H1 (cell line): ENCODE results near the gene FAIM2. TPM values are rescaled to one million over a fixed set of nuclear protein-coding genes. Genes with fewer than 3 reads are reported as not detected.

Source experiments
- CTCF ChIA-PET: fragments of 300-600 bp; sonication (Branson Sonifier 250); formaldehyde crosslinking; loops from one replicate; lab custom pipeline; 2021; ENCODE audit not compliant: partially characterized antibody; lab: Charles Lee
- POLR2A ChIA-PET: fragments of 300-600 bp; sonication (Branson Sonifier 250); formaldehyde crosslinking; loops from one replicate; lab custom pipeline; 2021; ENCODE audit warnings: inconsistent platforms; ENCODE audit not compliant: partially characterized antibody; lab: Charles Lee
- DNase-seq, 2 experiments: peaks; one replicate each; pipeline versions ENCODE4 v3.0.0 to v3.0.0-alpha.2; 2010 to 2022; ENCODE audit warnings: low spot score in 2 of 2, low read depth in 1 of 2, mixed read lengths in 1 of 2
- FAIRE-seq: peaks from 2 replicates; lab custom pipeline; 2011; peaks lifted over from hg19 to GRCh38; lab: Jason Lieb, UNC
- H2AFZ ChIP-seq: 2 replicates; pipeline ENCODE4 v1.8.1; 2012; ENCODE audit warnings: low read length, inconsistent platforms
- H2AK5ac ChIP-seq: 2 replicates; pipeline ENCODE4 v1.6.1; 2013; ENCODE audit warnings: low read depth, low read length
- H2BK120ac ChIP-seq: replicated peaks from 2 replicates; pipeline ENCODE3; 2013; ENCODE audit warnings: low read depth, low read length, inconsistent platforms
- H2BK12ac ChIP-seq: 2 replicates; pipeline ENCODE4 v1.6.1; 2013; ENCODE audit warnings: low read depth, low read length
- H2BK15ac ChIP-seq: 2 replicates; pipeline ENCODE4 v1.6.1; 2013; ENCODE audit warnings: low read length
- H2BK20ac ChIP-seq: 2 replicates; pipeline ENCODE4 v1.6.1; 2013; ENCODE audit warnings: low read length
- H2BK5ac ChIP-seq: 2 replicates; pipeline ENCODE4 v1.6.1; 2013; ENCODE audit warnings: low read depth, low read length
- H3K14ac ChIP-seq: 2 replicates; pipeline ENCODE4 v1.6.1; 2013; ENCODE audit warnings: inconsistent platforms; ENCODE audit not compliant: insufficient read length
- H3K18ac ChIP-seq: 2 replicates; pipeline ENCODE4 v1.6.1; 2013; ENCODE audit warnings: low read length; ENCODE audit errors: extremely low read depth
- H3K23ac ChIP-seq: 2 replicates; pipeline ENCODE4 v1.6.1; 2013; ENCODE audit warnings: inconsistent platforms; ENCODE audit not compliant: insufficient read length
- H3K23me2 ChIP-seq: 2 replicates; pipeline ENCODE4 v1.6.1; 2013; ENCODE audit warnings: low read depth, low read length
- H3K27ac ChIP-seq: 2 replicates; pipeline ENCODE4 v1.6.1; 2011; ENCODE audit warnings: low read depth, low read length, inconsistent platforms
- H3K27me3 ChIP-seq, 4 experiments: replicated peaks in 1 of 4; 1 replicate in 1 of 4; 2 replicates in 3 of 4; pipeline versions ENCODE4 v1.6.1 to v1.8.1; 2011 to 2013; ENCODE audit warnings: low read length in 3 of 4, mild to moderate bottlenecking in 3 of 4, inconsistent platforms in 2 of 4, mixed read lengths in 2 of 4, moderate library complexity in 1 of 4; ENCODE audit not compliant: control insufficient read depth in 3 of 4, insufficient read depth in 3 of 4; ENCODE audit errors: extremely low read depth in 1 of 4
- H3K36me3 ChIP-seq, 4 experiments: 2 replicates each; pipeline versions ENCODE4 v1.6.1 to v1.8.1; 2011 to 2013; ENCODE audit warnings: mild to moderate bottlenecking in 4 of 4, low read length in 3 of 4, moderate library complexity in 2 of 4, control low read depth in 1 of 4, inconsistent platforms in 1 of 4; ENCODE audit not compliant: insufficient read depth in 4 of 4, control insufficient read depth in 2 of 4
- H3K4ac ChIP-seq: replicated peaks from 2 replicates; pipeline ENCODE3; 2013; ENCODE audit warnings: low read length, low read depth, mixed read lengths, inconsistent platforms; ENCODE audit not compliant: insufficient read length
- H3K4me1 ChIP-seq, 4 experiments: replicated peaks in 1 of 4; 1 replicate in 1 of 4; 2 replicates in 3 of 4; pipeline versions ENCODE4 v1.6.1 to v1.8.1; 2011 to 2013; ENCODE audit warnings: low read length in 3 of 4, inconsistent platforms in 2 of 4, mixed read lengths in 1 of 4; ENCODE audit not compliant: insufficient read depth in 4 of 4, control insufficient read depth in 3 of 4
- H3K4me2 ChIP-seq, 2 experiments: 2 replicates each; pipeline versions ENCODE4 v1.6.1 to v1.8.1; 2011 to 2013; ENCODE audit warnings: low read depth in 2 of 2, low read length in 2 of 2, control low read depth in 1 of 2, inconsistent platforms in 1 of 2, mild to moderate bottlenecking in 1 of 2; ENCODE audit not compliant: insufficient read depth in 1 of 2
- H3K4me3 ChIP-seq, 4 experiments: fragments of 200-600, 300-600 bp in 1 of 4; sonication (generic), shearing (Covaris generic), sonication (Bioruptor Twin) in 1 of 4; 2 replicates each; pipeline versions ENCODE4 v1.5.1 to v1.8.1; 2011 to 2016; ENCODE audit warnings: low read length in 4 of 4, low read depth in 3 of 4, control low read depth in 2 of 4, inconsistent platforms in 2 of 4, mild to moderate bottlenecking in 2 of 4, mixed read lengths in 1 of 4, moderate library complexity in 1 of 4; ENCODE audit not compliant: insufficient read depth in 2 of 4; ENCODE audit errors: extremely low read depth in 1 of 4
- H3K56ac ChIP-seq: replicated peaks from 2 replicates; pipeline ENCODE3; 2013; ENCODE audit warnings: low read depth, mild to moderate bottlenecking, mixed read lengths, low read length, inconsistent platforms; ENCODE audit not compliant: insufficient read length
- H3K79me1 ChIP-seq: 2 replicates; pipeline ENCODE4 v1.6.1; 2013; ENCODE audit warnings: low read depth, low read length, control low read depth
- H3K79me2 ChIP-seq, 2 experiments: 2 replicates each; pipeline versions ENCODE4 v1.6.1 to v1.8.1; 2012 to 2013; ENCODE audit warnings: low read length in 2 of 2, mild to moderate bottlenecking in 2 of 2, inconsistent platforms in 1 of 2; ENCODE audit not compliant: insufficient read depth in 2 of 2, control insufficient read depth in 1 of 2
- H3K9ac ChIP-seq, 4 experiments: replicated peaks in 1 of 4; 1 replicate in 1 of 4; 2 replicates in 3 of 4; pipeline versions ENCODE4 v1.6.1 to v1.8.1; 2011 to 2013; ENCODE audit warnings: low read depth in 3 of 4, low read length in 3 of 4, control low read depth in 2 of 4, mild to moderate bottlenecking in 2 of 4, moderate library complexity in 2 of 4, inconsistent platforms in 1 of 4; ENCODE audit errors: extremely low read depth in 1 of 4
- H3K9me3 ChIP-seq, 2 experiments: 2 replicates each; pipeline versions ENCODE4 v1.6.1 to v1.8.1; 2012 to 2013; ENCODE audit warnings: mild to moderate bottlenecking in 2 of 2, moderate library complexity in 2 of 2, control low read depth in 1 of 2, inconsistent platforms in 1 of 2, low read depth in 1 of 2, low read length in 1 of 2, mixed read lengths in 1 of 2; ENCODE audit not compliant: insufficient read depth in 2 of 2
- H4K20me1 ChIP-seq, 2 experiments: replicated peaks in 1 of 2; 2 replicates each; pipeline versions ENCODE3 to v1.8.1; 2011 to 2013; ENCODE audit warnings: inconsistent platforms in 2 of 2, low read length in 2 of 2, mild to moderate bottlenecking in 1 of 2; ENCODE audit not compliant: insufficient read depth in 2 of 2, control insufficient read depth in 1 of 2
- H4K5ac ChIP-seq: 2 replicates; pipeline ENCODE4 v1.6.1; 2013; ENCODE audit warnings: low read length, low read depth, mixed read lengths, inconsistent platforms; ENCODE audit not compliant: insufficient read length
- H4K8ac ChIP-seq: 2 replicates; pipeline ENCODE4 v1.8.0; 2013; ENCODE audit warnings: mild to moderate bottlenecking, moderate library complexity, low read length, inconsistent platforms; ENCODE audit not compliant: insufficient read depth; ENCODE audit errors: extremely low read depth
- H4K91ac ChIP-seq: replicated peaks from 2 replicates; pipeline ENCODE3; 2013; ENCODE audit warnings: low read length, mixed read lengths, inconsistent platforms; ENCODE audit not compliant: insufficient read length
- BACH1 ChIP-seq: IDR thresholded peaks from 2 replicates; pipeline ENCODE4 v1.6.1; 2012; ENCODE audit warnings: low read length, improper control_type of control experiment
- BCL11A ChIP-seq, 2 experiments: IDR thresholded peaks; one replicate each; pipeline ENCODE4 v1.6.1; 2011; ENCODE audit warnings: low read depth in 2 of 2, low read length in 2 of 2, mild to moderate bottlenecking in 2 of 2
- EGR1 ChIP-seq: IDR thresholded peaks from 2 replicates; pipeline ENCODE4 v1.6.1; 2011; ENCODE audit warnings: low read depth, low read length, borderline replicate concordance
- GTF2F1 ChIP-seq: IDR thresholded peaks from 2 replicates; pipeline ENCODE4 v1.6.1; 2012; ENCODE audit warnings: low read depth, low read length, improper control_type of control experiment, borderline replicate concordance
- RFX5 ChIP-seq: IDR thresholded peaks from 2 replicates; pipeline ENCODE4 v1.6.1; 2011; ENCODE audit warnings: low read depth, low read length, improper control_type of control experiment, borderline replicate concordance
- TCF12 ChIP-seq: IDR thresholded peaks from 2 replicates; pipeline ENCODE4 v1.6.1; 2011; ENCODE audit warnings: low read depth, mild to moderate bottlenecking, low read length
- WGBS, 2 experiments: shearing (Covaris generic) in 1 of 2; methylation state at CpG; one replicate each; pipeline versions ENCODE4 v1.1.6 to v1.1.7; 2013 to 2015; ENCODE audit warnings: low lambda C conversion rate in 2 of 2, mixed read lengths in 2 of 2, inconsistent platforms in 1 of 2, low coverage in 1 of 2, missing lambda C conversion rate in 1 of 2; ENCODE audit not compliant: insufficient replicate concordance in 2 of 2, insufficient coverage in 1 of 2, insufficient read length in 1 of 2; ENCODE audit errors: extremely low coverage in 1 of 2, missing lambda C conversion rate in 1 of 2; 5-methylcytosine and 5-hydroxymethylcytosine counted together
- polyA plus RNA-seq, 7 experiments: library from polyadenylated mRNA; depleted of rRNA in 3 of 7; stranded (reverse) in 5 of 7; unstranded in 2 of 7; fragments of >200 nt in 5 of 7; fragments of 200-250 nt in 2 of 7; gene quantifications; 1 replicate in 5 of 7; 2 replicates in 1 of 7; 4 replicates in 1 of 7; pipeline versions ENCODE4 v1.2.1 to v1.2.3, GENCODE V29; 2011 to 2013; ENCODE audit warnings: missing spikeins in 2 of 7, mixed read lengths in 2 of 7
- total RNA-seq: library from RNA; stranded (reverse); fragmentation: NEBNext Ultra II Directional; extraction: Animal tissue kit (Norgen Biotek cat#: 25700); gene quantifications from 2 replicates; pipeline ENCODE4 v1.2.1, GENCODE V29; 2021

Gene FAIM2
- total and polyA plus RNA-seq, 2 of the 8 experiments (the other 6 are each of a cell fraction or from before 2014, with no cell fraction given) = 0.89 to 1.3 TPM

- H2BK120ac ChIP-seq = no peak overlapping the region
- H2BK5ac ChIP-seq = no peak overlapping the region
- no peak overlapping the region for H3K9ac ChIP-seq
- H2AFZ ChIP-seq = no peak overlapping the region
- no peak overlapping the region for H4K5ac ChIP-seq
- H4K20me1 ChIP-seq = no peaks in the 10 kb centered on the region
- peaks cover 0 to 2% (median 0%) of the 10 kb centered on the region in 4 experiments; a peak in 1 of 7 replicates for H3K27me3 ChIP-seq
- no peaks in the 10 kb centered on the region for H3K36me3 ChIP-seq
- no peak overlapping the region for H3K4me2 ChIP-seq
- POLR2A ChIA-PET = no interaction called here
- H3K27ac ChIP-seq = no peak overlapping the region
- no peak overlapping the region for H2BK20ac ChIP-seq
- TF ChIP-seq EGR1 (no peak), GTF2F1 (no peak), BACH1 (no peak), RFX5 (no peak), BCL11A (IDR thresholded peaks at IDR 0.05; ENCODE audit: low read depth in 2 of 2, low read length in 2 of 2) (no peak), TCF12 (no peak)
- no peak overlapping the region for H3K23ac ChIP-seq
- H4K91ac ChIP-seq = no peak overlapping the region
- no peak overlapping the region for H3K14ac ChIP-seq
- H2BK12ac ChIP-seq = no peak overlapping the region
- no peak overlapping the region for H3K56ac ChIP-seq
- no peak overlapping the region for H2AK5ac ChIP-seq
- DNase-seq = peak in 1 of 2 experiments; percentile 24
- WGBS, 2 experiments = 86% methylated on average over 8 of the region's 8 CpGs; no CpG with 5 or more reads in 1 of the 2 experiments
- no peak for FAIRE-seq
- H4K8ac ChIP-seq = no peak overlapping the region
- CTCF ChIA-PET = interaction anchor here (0.7 to 10.0 kb wide), 29 partner anchors 11 to 215 kb away, joined by 3 to 137 read pairs (median 10); partner anchors contain the start of genes AQP5, NCKAP5L and TMBIM6
- H3K23me2 ChIP-seq = no peaks in the 10 kb centered on the region
- no peak overlapping the region for H2BK15ac ChIP-seq
- H3K4me3 ChIP-seq = no peak overlapping the region
- H3K4me1 ChIP-seq = peaks cover 0 to 3% (median 1%) of the 10 kb centered on the region in 4 experiments; a peak in 3 of 7 replicates
- no peaks in the 10 kb centered on the region for H3K79me1 ChIP-seq
- no peak overlapping the region for H3K4ac ChIP-seq
- no peak overlapping the region for H3K18ac ChIP-seq
- no peaks in the 10 kb centered on the region for H3K79me2 ChIP-seq
- H3K9me3 ChIP-seq = no peaks in the 10 kb centered on the region; a peak in 1 of 4 replicates
Measured at GRCh38 chr12:49865782-49866135, 37.9 kb downstream of the FAIM2 start.
